ENCODE results near the gene ARHGEF7. TPM values are rescaled to one million over a fixed set of nuclear protein-coding genes. Genes with fewer than 3 reads are reported as not detected.

ARHGEF7 gene
- total RNA-seq, 1 donor from 2014 or later = 64.6 TPM

- no peak overlapping the region for H3K27ac ChIP-seq
- no peak overlapping the region for H3K4me3 ChIP-seq
- H3K4me1 ChIP-seq = no peaks in the 10 kb centered on the region
- no peaks in the 10 kb centered on the region for H4K20me1 ChIP-seq (ENCODE audit: low read depth)
- H3K36me3 Mint-ChIP-seq = no peaks in the 10 kb centered on the region
- no peaks in the 10 kb centered on the region for H3K27me3 ChIP-seq
- H3K4me1 Mint-ChIP-seq = no peaks in the 10 kb centered on the region
- TF ChIP-seq EZH2phosphoT487 (IDR thresholded peaks at IDR 0.05) (no peak), EZH2 (IDR thresholded peaks at IDR 0.05) (no peak), CTCF (IDR thresholded peaks at IDR 0.05) (no peak)
- no peaks in the 10 kb centered on the region for H3K9me3 ChIP-seq (ENCODE audit: low read depth)
- no peak overlapping the region for H2AFZ ChIP-seq (replicated peaks)
- no peak overlapping the region for H3K9ac ChIP-seq
- H3F3A ChIP-seq (ENCODE audit: low read depth) = no peaks in the 10 kb centered on the region
- H3K27ac Mint-ChIP-seq = no peak overlapping the region
- no peak overlapping the region for H3K4me3 Mint-ChIP-seq
- H3K27me3 Mint-ChIP-seq (ENCODE audit: insufficient read depth, low read depth) = no peaks in the 10 kb centered on the region
- no peak for DNase-seq (ENCODE audit: low spot score)
- no peaks in the 10 kb centered on the region for H3K9me3 Mint-ChIP-seq
- H3K4me2 ChIP-seq = no peak overlapping the region
- H3K36me3 ChIP-seq = no peaks in the 10 kb centered on the region
- H3K79me2 ChIP-seq (ENCODE audit: low read depth) = no peaks in the 10 kb centered on the region
Measured at GRCh38 chr13:111145506-111145905, 30.4 kb downstream of the ARHGEF7 start.

- H3K9me3 Mint-ChIP-seq = no peaks in the 10 kb centered on the region
- peaks cover 23% of the 10 kb centered on the region for H3F3A ChIP-seq (ENCODE audit: low read depth)
- H3K4me3 ChIP-seq = peak overlapping the region; percentile 77
- H3K4me2 ChIP-seq = peak overlapping the region; percentile 96
- H2AFZ ChIP-seq (replicated peaks) = peak overlapping the region; percentile 20
- H3K27ac ChIP-seq = peak overlapping the region; percentile 94
- H3K9ac ChIP-seq = peak overlapping the region; percentile 95
- H3K27me3 ChIP-seq = no peaks in the 10 kb centered on the region
- peak overlapping the region; percentile 78 for H3K27ac Mint-ChIP-seq
- H3K4me1 Mint-ChIP-seq = peaks cover 20% of the 10 kb centered on the region
- no peaks in the 10 kb centered on the region for H3K27me3 Mint-ChIP-seq (ENCODE audit: insufficient read depth, low read depth)
- peaks cover 17% of the 10 kb centered on the region for H3K4me1 ChIP-seq
- H3K4me3 Mint-ChIP-seq = peak overlapping the region; percentile 94
- no peaks in the 10 kb centered on the region for H3K9me3 ChIP-seq (ENCODE audit: low read depth)
- DNase-seq (ENCODE audit: low spot score) = peak; percentile 13
- H3K36me3 ChIP-seq = no peaks in the 10 kb centered on the region
- no peak for TF ChIP-seq EZH2 (IDR thresholded peaks at IDR 0.05)
- TF ChIP-seq CTCF (IDR thresholded peaks at IDR 0.05) = no peak
- no peak for TF ChIP-seq EZH2phosphoT487 (IDR thresholded peaks at IDR 0.05)
- H4K20me1 ChIP-seq (ENCODE audit: low read depth) = peaks cover 26% of the 10 kb centered on the region
- peaks cover 47% of the 10 kb centered on the region for H3K79me2 ChIP-seq (ENCODE audit: low read depth)
- H3K36me3 Mint-ChIP-seq = peaks cover 2% of the 10 kb centered on the region
Measured at GRCh38 chr13:111152844-111153243, 37.7 kb downstream of the ARHGEF7 start.

- Mint-ChIP-seq H3K9me3 (no peaks in the 10 kb centered on the region), H3K27me3 (ENCODE audit: insufficient read depth, low read depth) (no peaks in the 10 kb centered on the region), H3K36me3 (peaks cover 2% of the 10 kb centered on the region), H3K27ac (peak overlapping the region; percentile 78), H3K4me3 (peak overlapping the region; percentile 94), H3K4me1 (peaks cover 20% of the 10 kb centered on the region)
- Histone ChIP-seq H3K4me2 (peak overlapping the region; percentile 96), H3K9ac (peak overlapping the region; percentile 95), H4K20me1 (ENCODE audit: low read depth) (peaks cover 31% of the 10 kb centered on the region), H3K79me2 (ENCODE audit: low read depth) (peaks cover 53% of the 10 kb centered on the region), H3F3A (ENCODE audit: low read depth) (peaks cover 23% of the 10 kb centered on the region), H3K27ac (peak overlapping the region; percentile 94), H3K36me3 (no peaks in the 10 kb centered on the region), H3K4me3 (peak overlapping the region; percentile 77), H3K4me1 (peaks cover 17% of the 10 kb centered on the region), H3K27me3 (no peaks in the 10 kb centered on the region), H2AFZ (replicated peaks) (peak overlapping the region; percentile 20), H3K9me3 (ENCODE audit: low read depth) (no peaks in the 10 kb centered on the region)
- DNase-seq (ENCODE audit: low spot score) = peak; percentile 96
- peak; percentile 39 for TF ChIP-seq CTCF (IDR thresholded peaks at IDR 0.05)
- TF ChIP-seq EZH2phosphoT487 (IDR thresholded peaks at IDR 0.05) = no peak
Measured at GRCh38 chr13:111153279-111153976, 38.3 kb downstream of the ARHGEF7 start.

All from neural progenitor cell (in vitro differentiated cells).